ENCODE results near the gene EXOC2. TPM values are rescaled to one million over a fixed set of nuclear protein-coding genes. Genes with fewer than 3 reads are reported as not detected.

EXOC2 gene
- total and polyA plus RNA-seq, 2 donors (not counting 3 experiments of a cell fraction or from before 2014, with no cell fraction given), result 18.2 to 30.8 TPM

DNA sequence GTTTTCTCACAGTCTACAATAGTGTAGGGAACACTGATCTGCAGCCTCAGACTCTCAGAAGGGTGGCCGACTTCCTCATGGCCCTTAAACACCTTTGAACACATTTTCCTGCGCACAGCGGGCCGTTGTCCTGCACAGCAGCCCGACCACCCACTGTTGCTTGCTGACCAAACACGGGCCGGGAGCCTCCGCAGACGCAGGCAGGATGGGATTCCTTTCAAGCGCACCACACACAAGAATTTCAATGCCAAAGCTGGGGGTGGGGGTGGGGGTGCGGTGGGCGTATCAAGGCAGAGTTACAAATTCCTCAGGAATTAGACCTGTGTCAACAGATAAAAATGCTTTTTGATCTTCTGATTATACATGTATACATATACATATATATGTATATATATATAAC is 110.6 kb downstream of the EXOC2 start:
- no peaks in the 10 kb centered on the region for H3K4me1 ChIP-seq (ENCODE audit: control insufficient read depth, extremely low read depth, insufficient read depth, low read length)
- BruUV-seq (replicated peaks), result no TSS peak

More for the DNA sequence above, 110.6 kb downstream of the EXOC2 start:
- dilution Hi-C loops (cut with MboI; ENCODE audit: extremely low pct_ligation_motif_present, low sequenced_read_pairs), result no loop called here
- H3K79me2 ChIP-seq (ENCODE audit: control insufficient read depth, insufficient read depth, low read length), result no peaks in the 10 kb centered on the region
- H3K36me3 ChIP-seq (ENCODE audit: control insufficient read depth in 2 of 2, extremely low read depth in 1 of 2, insufficient read depth in 2 of 2, low read length in 2 of 2), result no peaks in the 10 kb centered on the region
- H3K4me3 ChIP-seq (replicated peaks in 1 of 3; ENCODE audit: insufficient read depth in 1 of 3, low read depth in 1 of 3, low read length in 3 of 3), result no peak overlapping the region
- DNase-seq (ENCODE audit: low read depth, low spot score) (no peak), FAIRE-seq (no peak)
- H3K9me1 ChIP-seq (replicated peaks; ENCODE audit: control insufficient read depth, extremely low read depth, insufficient read depth, low read length), result no peaks in the 10 kb centered on the region
- CTCF ChIA-PET, result no interaction called here
- H3K4me2 ChIP-seq (ENCODE audit: insufficient read depth, low read length), result no peak overlapping the region
- no peak overlapping the region for H3K9ac ChIP-seq (replicated peaks; ENCODE audit: extremely low read depth, insufficient read depth, low read length)
- TF ChIP-seq, protein P1, sequence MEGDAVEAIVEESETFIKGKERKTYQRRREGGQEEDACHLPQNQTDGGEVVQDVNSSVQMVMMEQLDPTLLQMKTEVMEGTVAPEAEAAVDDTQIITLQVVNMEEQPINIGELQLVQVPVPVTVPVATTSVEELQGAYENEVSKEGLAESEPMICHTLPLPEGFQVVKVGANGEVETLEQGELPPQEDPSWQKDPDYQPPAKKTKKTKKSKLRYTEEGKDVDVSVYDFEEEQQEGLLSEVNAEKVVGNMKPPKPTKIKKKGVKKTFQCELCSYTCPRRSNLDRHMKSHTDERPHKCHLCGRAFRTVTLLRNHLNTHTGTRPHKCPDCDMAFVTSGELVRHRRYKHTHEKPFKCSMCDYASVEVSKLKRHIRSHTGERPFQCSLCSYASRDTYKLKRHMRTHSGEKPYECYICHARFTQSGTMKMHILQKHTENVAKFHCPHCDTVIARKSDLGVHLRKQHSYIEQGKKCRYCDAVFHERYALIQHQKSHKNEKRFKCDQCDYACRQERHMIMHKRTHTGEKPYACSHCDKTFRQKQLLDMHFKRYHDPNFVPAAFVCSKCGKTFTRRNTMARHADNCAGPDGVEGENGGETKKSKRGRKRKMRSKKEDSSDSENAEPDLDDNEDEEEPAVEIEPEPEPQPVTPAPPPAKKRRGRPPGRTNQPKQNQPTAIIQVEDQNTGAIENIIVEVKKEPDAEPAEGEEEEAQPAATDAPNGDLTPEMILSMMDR (IDR thresholded peaks at IDR 0.05; ENCODE audit: extremely low read depth in 1 of 2, insufficient read depth in 1 of 2, low read depth in 1 of 2, low read length in 2 of 2), result no peak
- TF ChIP-seq EZH2 (IDR thresholded peaks at IDR 0.05; ENCODE audit: borderline replicate concordance, low read depth, low read length, severe bottlenecking) (no peak), POLR2A (IDR thresholded peaks at IDR 0.05; ENCODE audit: low read depth, low read length) (no peak), JUN (IDR thresholded peaks at IDR 0.05; ENCODE audit: borderline replicate concordance, insufficient read depth, insufficient read length, low read depth) (no peak), MYC (IDR thresholded peaks at IDR 0.05; ENCODE audit: low read depth, low read length) (no peak), POLR2AphosphoS5 (IDR thresholded peaks at IDR 0.05; ENCODE audit: insufficient read depth, low read depth, low read length) (no peak), GATA2 (IDR thresholded peaks at IDR 0.05; ENCODE audit: insufficient read depth, insufficient read length, low read depth, low read length) (no peak), FOS (IDR thresholded peaks at IDR 0.05; ENCODE audit: borderline replicate concordance, insufficient read depth, low read length) (no peak)
- TF ChIP-seq, protein P2, sequence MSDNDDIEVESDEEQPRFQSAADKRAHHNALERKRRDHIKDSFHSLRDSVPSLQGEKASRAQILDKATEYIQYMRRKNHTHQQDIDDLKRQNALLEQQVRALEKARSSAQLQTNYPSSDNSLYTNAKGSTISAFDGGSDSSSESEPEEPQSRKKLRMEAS (IDR thresholded peaks at IDR 0.05; ENCODE audit: insufficient read depth, insufficient read length), result no peak
- no peaks in the 10 kb centered on the region for H3K9me3 ChIP-seq (replicated peaks; ENCODE audit: control insufficient read depth, insufficient read depth, low read length)
- H3K27ac ChIP-seq (ENCODE audit: insufficient read depth, low read depth, low read length), result no peak overlapping the region
- H2AFZ ChIP-seq (ENCODE audit: low read depth, low read length), result no peak overlapping the region
- H3K27me3 ChIP-seq (ENCODE audit: control insufficient read depth in 2 of 2, insufficient read depth in 2 of 2, low read length in 2 of 2), result no peaks in the 10 kb centered on the region
- POLR2A ChIA-PET, result no interaction called here
- no peaks in the 10 kb centered on the region for H4K20me1 ChIP-seq (replicated peaks; ENCODE audit: control insufficient read depth, extremely low read depth, insufficient read depth, low read length)
- intact Hi-C loops (cut with micrococcal nuclease), result no loop called here
